Measurements from ENCODE around the gene GNAQ.

The GNAQ gene

GRCh38 chr9:77906991-77907390 lies 124.6 kb downstream of the GNAQ start:
- no peak for DNase-seq (ENCODE audit: low read depth)
- no peak overlapping the region for H3K4me3 ChIP-seq (ENCODE audit: low read depth, low read length)
- TF ChIP-seq CTCF (IDR thresholded peaks at IDR 0.05; ENCODE audit: insufficient read depth, low read depth, low read length, missing control alignments), result no peak

- TF ChIP-seq CTCF (IDR thresholded peaks at IDR 0.05; ENCODE audit: insufficient read depth, low read depth, low read length, missing control alignments), result no peak
- no peak for DNase-seq (ENCODE audit: low read depth)
- no peak overlapping the region for H3K4me3 ChIP-seq (ENCODE audit: low read depth, low read length)
Observed at GRCh38 chr9:77903666-77904285, 127.8 kb downstream of the GNAQ start.

- TF ChIP-seq CTCF (IDR thresholded peaks at IDR 0.05; ENCODE audit: insufficient read depth, low read depth, low read length, missing control alignments), result no peak
- no peak overlapping the region for H3K4me3 ChIP-seq (ENCODE audit: low read depth, low read length)
- no peak for DNase-seq (ENCODE audit: low read depth)
Observed at GRCh38 chr9:77901771-77902170, 129.8 kb downstream of the GNAQ start.

GRCh38 chr9:77901018-77901417 lies 130.6 kb downstream of the GNAQ start:
- no peak overlapping the region for H3K4me3 ChIP-seq (ENCODE audit: low read depth, low read length)
- no peak for TF ChIP-seq CTCF (IDR thresholded peaks at IDR 0.05; ENCODE audit: insufficient read depth, low read depth, low read length, missing control alignments)
- DNase-seq (ENCODE audit: low read depth), result no peak

- TF ChIP-seq CTCF (IDR thresholded peaks at IDR 0.05; ENCODE audit: insufficient read depth, low read depth, low read length, missing control alignments), result no peak
- no peak overlapping the region for H3K4me3 ChIP-seq (ENCODE audit: low read depth, low read length)
- no peak for DNase-seq (ENCODE audit: low read depth)
Observed at GRCh38 chr9:77899679-77900354, 131.8 kb downstream of the GNAQ start.

- H3K4me3 ChIP-seq (ENCODE audit: low read depth, low read length), result no peak overlapping the region
- no peak for TF ChIP-seq CTCF (IDR thresholded peaks at IDR 0.05; ENCODE audit: insufficient read depth, low read depth, low read length, missing control alignments)
- DNase-seq (ENCODE audit: low read depth), result no peak
Observed at GRCh38 chr9:77898864-77899263, 132.7 kb downstream of the GNAQ start.
